Heart left ventricle (tissue), 13 donors: ENCODE measurements around the gene VWA3B.

Source experiments
- POLR2A ChIP-seq, 2 donors: fragments of 450-650 bp; IDR thresholded peaks; one replicate each; pipeline ENCODE4 v1.6.1; 2017; ENCODE audit warnings: antibody characterized with exemption in 2 of 2, mild to moderate bottlenecking in 2 of 2, moderate library complexity in 2 of 2
- TF ChIP-seq, protein P1 (sequence below), 12 donors: fragments of 200-600 bp; sonication (generic) in 4 of 12; IDR thresholded peaks; one replicate each; pipeline versions ENCODE4 v1.5.0 to v1.8.0; 2018 to 2022; ENCODE audit warnings: antibody characterized with exemption in 12 of 12, mild to moderate bottlenecking in 5 of 12
- donor health status: ischemic (EF 13 %, LVEDD 7.1; RV severe dilation, severe dysfunction).
- donor health status: DM: no; HTN: yes; CAD: no.
- donor health status: DM: no; HTN: no; CAD: no.
- donor health status: ischemic (EF 25% LVEDD 6.9; RV normal size, moderate dysfunction).
- donor health status: ischemic (EF 25% LVEDD 5.7; RV mildly dilated, moderate dysfunction).
- donor health status: ischemic (EF 35%, LVEDD 5.7; RV mildly dilated, moderate dysfunction).
- donor health status: nonischemic (EF 11% LVEDD 7.7; RV severe dilation, severe dysfunction).
- donor health status: DM: yes; HTN: yes; CAD: no.
- donor health status: PGD.
- donor health status: ischemic (EF 29% LVEDD 5.4; RV normal size, mild dysfunction).
- donor health status: nonischemic (EF 23%, LVEDD 6.1; RV moderate dilation, normal function).

DNA sequence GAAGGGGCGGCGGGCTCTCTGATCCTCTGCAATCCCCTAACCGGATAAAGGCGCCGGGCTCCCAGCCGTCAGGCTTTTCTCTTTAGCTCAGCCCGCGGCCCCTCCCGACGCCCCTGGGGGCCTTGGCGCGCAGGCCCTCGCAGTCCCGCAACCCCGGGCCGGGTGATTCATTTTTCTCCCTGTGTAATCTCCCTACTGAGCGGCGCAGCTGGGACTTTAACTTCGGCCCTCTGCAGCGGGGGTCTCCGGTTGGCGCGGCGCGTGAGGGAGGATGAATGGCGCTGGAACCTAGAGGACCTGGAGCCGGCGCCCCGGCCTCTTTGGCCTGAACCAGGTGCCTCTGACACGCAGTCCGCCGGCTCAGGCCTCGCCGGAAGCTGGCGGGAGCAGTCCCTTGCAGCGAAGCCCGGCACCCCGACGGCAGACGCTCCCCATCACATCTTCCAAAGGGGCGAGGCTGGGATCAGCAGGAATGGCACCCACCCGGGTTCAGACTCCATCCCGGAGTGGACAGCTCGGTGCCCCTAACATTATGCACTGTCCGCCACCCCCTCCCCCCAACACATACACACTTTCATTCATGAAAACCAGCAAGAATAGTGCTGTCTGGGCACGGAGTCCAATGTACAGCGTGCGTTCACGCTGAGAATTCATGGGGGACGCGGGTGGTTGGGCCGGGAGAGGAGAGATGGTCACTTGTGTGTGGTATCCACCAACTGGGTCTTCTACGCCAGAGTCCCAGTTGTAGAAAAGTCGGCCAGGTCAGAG, 260.5 kb downstream of the VWA3B start:
- TF ChIP-seq, protein P1, sequence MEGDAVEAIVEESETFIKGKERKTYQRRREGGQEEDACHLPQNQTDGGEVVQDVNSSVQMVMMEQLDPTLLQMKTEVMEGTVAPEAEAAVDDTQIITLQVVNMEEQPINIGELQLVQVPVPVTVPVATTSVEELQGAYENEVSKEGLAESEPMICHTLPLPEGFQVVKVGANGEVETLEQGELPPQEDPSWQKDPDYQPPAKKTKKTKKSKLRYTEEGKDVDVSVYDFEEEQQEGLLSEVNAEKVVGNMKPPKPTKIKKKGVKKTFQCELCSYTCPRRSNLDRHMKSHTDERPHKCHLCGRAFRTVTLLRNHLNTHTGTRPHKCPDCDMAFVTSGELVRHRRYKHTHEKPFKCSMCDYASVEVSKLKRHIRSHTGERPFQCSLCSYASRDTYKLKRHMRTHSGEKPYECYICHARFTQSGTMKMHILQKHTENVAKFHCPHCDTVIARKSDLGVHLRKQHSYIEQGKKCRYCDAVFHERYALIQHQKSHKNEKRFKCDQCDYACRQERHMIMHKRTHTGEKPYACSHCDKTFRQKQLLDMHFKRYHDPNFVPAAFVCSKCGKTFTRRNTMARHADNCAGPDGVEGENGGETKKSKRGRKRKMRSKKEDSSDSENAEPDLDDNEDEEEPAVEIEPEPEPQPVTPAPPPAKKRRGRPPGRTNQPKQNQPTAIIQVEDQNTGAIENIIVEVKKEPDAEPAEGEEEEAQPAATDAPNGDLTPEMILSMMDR (IDR thresholded peaks at IDR 0.05): no peak
- no peak for TF ChIP-seq POLR2A (IDR thresholded peaks at IDR 0.05)
